Measurements from ENCODE around the gene COL6A3. TPM values are rescaled to one million over a fixed set of nuclear protein-coding genes. Genes with fewer than 3 reads are reported as not detected.
"Not testable (repeated sequence)": the region's sequence is repeated elsewhere in the genome, so short reads cannot be mapped to it uniquely, and the experiment has no call there.

Gene COL6A3
- total RNA-seq, 1 donor from 2014 or later, result 59.5 TPM

DNA sequence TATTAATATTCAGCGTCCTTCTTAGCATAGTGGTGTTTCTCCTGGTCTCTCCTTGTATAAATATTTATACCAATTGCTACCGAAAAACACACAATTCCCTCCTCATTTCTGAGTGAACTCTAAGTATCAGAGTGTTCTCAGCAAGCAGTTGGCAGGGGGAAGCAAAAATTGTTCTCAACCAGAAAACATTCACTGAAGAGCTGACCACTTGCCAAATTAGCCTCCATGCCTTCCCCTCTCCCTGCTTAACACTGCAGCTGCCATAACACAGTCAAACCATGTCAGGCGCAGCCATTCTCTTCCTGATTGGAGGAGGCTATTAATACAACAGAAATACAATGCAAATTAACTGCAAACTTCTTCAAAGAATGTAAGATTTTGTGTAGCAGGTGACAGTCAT lies 105.0 kb downstream of the COL6A3 start:
- intact Hi-C loops (cut with micrococcal nuclease), result no loop called here
- no peak for DNase-seq
- peak; percentile 78 for ATAC-seq

DNA sequence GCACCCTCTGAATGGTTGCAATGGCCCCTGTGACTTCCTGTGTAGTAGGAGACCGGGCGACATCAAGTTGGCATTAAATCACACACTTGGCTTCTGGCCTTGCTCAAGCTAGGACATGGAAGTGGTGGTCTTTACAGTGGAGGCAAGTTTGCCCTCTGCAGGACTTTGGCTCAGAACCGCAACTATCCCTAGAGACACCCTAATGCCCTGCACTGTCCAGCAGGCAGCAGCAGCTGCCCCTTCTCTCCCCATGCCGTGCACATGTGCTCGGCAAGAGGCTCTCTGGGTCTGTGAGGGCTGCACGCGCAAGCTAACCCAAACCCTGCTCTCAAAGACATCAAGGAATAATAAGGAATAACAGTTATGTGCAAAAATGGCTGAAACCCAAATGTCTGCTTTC lies 106.5 kb downstream of the COL6A3 start:
- intact Hi-C loops (cut with micrococcal nuclease), result no loop called here
- DNase-seq, result no peak
- peak; percentile 12 for ATAC-seq

DNA sequence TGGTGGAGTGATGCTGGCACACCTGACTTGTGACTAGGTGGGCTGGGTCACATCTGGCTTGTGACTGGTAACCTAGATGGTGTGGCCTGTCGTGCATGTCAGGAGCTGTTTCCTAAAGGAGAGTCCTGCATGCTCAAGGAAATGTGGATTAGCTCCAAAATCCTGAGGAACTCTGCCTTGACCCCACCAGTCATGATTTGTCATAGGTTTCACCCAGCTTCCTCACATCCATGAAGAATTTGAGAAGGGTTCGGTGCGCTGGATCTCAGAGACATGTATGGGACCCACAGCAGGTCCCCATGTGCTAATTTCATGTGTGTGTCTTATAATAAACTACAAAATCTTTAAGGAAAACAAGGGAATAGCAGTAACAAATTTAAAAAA lies 107.2 kb downstream of the COL6A3 start:
- ATAC-seq, result no peak

DNA sequence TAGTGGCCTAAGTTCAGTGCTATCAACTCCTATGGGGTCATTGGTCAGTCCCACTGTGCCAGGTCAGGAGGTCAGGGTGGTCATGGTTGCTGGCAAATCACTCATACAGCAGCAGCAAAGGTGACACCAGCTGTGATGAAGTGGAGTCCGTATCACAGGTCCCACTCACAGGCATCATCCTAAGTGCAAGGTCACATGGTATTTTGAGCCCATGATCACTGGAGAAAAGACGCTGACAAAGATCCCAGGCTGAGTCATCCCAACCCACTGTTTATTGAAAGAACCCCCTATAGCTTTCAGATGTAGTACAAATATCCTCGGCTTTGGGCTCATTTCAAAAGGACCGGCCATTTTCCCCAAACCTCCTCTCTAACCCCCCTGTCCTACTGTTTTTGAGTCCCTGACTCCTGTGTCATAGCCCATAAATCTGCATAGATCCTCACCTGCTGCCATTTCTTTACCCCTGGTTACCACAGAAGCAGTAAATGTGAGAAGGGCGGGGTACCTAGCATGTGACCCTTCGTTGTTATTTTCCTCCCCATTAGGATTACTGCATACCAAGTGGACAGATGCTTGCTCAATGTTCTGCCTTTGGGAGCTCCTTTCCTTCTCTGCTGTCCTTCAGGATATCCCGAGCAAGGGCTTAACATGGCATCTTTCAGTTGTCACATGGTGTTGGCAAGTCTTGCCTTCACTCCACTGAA lies 107.7 kb downstream of the COL6A3 start:
- ATAC-seq, result no peak
- intact Hi-C loops (cut with micrococcal nuclease), result no loop called here

More for the DNA sequence above, 107.2 kb downstream of the COL6A3 start:
- intact Hi-C loops (cut with micrococcal nuclease), result no loop called here
- DNase-seq, result no peak

DNA sequence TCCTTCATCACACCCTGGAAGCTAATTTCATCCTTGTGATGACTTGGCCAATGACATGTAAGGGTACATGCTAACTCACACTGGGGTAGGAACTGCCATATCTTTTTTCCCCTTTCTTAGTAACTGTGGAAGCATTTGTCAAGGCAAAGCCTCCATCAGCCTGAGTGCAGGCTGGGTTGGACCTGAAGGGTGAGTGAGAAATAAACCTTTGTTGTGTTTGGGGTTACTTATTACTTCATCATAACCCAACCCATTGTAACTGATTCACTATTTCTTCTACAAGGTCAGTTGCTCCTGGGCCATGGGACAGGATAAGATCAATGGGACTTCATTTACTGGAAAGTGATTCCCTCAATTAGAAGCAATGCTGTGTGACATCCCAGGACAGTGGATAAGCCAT lies 108.4 kb downstream of the COL6A3 start:
- ATAC-seq (no peak), DNase-seq (no peak)
- intact Hi-C loops (cut with micrococcal nuclease), result no loop called here

More for the DNA sequence above, 107.7 kb downstream of the COL6A3 start:
- no peak for DNase-seq

DNA sequence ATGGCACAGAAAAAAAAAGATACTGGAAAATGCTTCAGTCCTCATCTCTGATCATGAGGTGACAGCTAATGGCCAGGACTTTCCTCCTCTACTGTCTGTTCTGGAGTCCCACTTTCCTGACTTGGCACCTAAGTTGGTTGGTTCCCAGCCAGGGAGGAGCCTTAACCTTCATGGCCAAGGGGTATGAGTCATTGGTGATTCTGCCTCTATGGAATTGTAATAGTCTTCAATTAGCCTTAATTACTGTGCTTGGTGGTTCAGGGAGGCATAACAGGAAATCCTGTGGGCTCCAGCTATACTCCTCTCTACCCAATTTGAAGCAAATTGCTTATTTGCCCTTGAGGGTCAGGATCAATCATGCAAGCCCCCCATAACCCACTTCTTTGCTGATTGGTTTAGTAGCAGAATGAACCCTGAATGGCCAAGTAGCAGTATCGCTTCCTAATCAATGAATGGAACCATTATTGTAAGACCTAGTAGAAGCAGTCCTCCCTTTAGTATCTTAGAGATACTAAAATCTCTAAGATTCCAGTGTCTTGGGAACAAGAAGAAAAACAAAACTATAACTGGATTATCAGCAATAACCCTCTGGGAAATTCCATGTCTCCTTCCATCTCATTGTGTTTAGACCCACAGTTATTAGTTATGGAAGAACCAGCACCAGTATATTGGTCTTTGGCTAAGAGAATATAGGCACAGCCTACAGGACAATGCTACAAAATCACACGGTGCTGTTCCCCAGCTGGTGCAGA lies 109.0 kb downstream of the COL6A3 start:
- ATAC-seq (no peak), DNase-seq (no peak)
- intact Hi-C loops (cut with micrococcal nuclease), result no loop called here

DNA sequence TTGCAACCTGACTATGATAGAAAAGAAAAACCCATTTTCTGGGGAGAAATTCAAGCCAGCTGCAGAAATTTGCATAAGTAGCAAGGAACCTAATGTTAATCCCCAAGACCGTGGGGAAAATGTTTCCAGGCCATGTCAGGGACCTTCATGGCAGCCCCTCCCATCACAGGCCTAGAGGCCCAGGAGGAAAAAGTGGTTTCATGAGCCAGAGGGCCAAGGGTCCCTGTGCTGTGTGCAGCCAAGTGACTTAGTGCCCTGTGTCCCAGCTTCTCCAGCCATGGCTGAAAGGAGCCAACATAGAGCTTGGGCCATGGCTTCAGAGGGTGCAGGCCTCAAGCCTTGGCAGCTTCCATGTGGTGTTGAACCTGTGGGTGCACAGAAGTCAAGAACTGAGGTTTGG lies 110.7 kb downstream of the COL6A3 start:
- DNase-seq; intact Hi-C loops (cut with micrococcal nuclease); ATAC-seq: not testable (repeated sequence)

DNA sequence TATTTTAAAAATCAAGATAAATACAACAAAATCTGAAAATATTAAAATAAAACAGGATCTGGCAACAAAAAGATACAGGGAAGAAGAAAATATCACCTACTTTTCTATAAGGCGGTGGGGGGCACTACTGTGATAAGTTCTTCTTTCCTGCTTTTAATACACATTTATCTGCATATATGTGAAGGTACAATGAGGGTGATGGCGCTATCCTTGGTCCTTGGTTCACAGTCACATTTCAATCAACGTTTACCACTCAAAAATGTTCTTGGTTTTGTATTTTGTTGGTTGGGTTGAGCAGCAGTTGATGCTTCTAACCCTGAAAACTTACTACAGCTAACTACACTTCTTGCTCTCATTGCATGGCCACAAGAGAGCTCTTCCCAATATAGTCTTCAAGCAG lies 112.4 kb downstream of the COL6A3 start:
- DNase-seq, result no peak
- ATAC-seq, result no peak
- intact Hi-C loops (cut with micrococcal nuclease), result no loop called here

DNA sequence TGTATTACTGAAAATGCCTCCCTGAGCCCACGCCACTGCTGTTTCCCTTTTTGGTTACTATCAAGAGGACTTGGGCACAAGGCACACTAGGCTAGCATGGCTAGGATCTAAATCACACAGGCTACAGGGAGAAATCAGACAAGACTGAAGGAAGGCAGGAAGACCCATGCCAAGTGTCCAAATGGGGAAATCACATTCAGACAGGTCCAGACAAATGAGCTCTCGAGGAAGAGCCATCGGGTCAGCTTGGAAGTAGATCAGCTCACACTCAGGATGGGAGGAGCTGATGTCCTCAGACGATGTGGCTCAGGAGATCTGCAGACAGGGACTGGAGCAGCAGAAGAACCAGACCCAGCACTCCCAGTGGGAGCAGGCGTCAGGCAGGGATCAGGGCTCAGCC lies 113.2 kb downstream of the COL6A3 start:
- ATAC-seq (no peak), DNase-seq (no peak)
- intact Hi-C loops (cut with micrococcal nuclease), result no loop called here

DNA sequence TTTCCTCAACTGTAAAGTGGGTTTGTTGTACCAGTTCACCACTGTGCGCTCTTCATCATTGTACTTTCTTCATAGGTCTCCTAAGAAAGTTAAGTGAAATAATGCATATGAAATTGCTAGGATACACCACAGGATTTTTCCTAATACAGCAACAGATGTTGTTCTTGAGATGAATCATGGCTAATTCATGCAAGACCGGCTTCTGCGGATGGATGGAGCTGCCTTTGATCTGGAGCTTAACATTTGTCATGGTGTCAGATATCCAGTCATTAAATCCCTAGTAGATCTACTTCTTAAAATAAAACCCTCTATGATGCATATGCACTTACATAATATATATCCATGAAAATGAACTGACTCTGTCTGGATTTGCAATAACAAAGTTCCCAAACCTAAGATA lies 114.1 kb downstream of the COL6A3 start:
- DNase-seq (no peak), ATAC-seq (peak; percentile 7)
- intact Hi-C loops (cut with micrococcal nuclease), result no loop called here

DNA sequence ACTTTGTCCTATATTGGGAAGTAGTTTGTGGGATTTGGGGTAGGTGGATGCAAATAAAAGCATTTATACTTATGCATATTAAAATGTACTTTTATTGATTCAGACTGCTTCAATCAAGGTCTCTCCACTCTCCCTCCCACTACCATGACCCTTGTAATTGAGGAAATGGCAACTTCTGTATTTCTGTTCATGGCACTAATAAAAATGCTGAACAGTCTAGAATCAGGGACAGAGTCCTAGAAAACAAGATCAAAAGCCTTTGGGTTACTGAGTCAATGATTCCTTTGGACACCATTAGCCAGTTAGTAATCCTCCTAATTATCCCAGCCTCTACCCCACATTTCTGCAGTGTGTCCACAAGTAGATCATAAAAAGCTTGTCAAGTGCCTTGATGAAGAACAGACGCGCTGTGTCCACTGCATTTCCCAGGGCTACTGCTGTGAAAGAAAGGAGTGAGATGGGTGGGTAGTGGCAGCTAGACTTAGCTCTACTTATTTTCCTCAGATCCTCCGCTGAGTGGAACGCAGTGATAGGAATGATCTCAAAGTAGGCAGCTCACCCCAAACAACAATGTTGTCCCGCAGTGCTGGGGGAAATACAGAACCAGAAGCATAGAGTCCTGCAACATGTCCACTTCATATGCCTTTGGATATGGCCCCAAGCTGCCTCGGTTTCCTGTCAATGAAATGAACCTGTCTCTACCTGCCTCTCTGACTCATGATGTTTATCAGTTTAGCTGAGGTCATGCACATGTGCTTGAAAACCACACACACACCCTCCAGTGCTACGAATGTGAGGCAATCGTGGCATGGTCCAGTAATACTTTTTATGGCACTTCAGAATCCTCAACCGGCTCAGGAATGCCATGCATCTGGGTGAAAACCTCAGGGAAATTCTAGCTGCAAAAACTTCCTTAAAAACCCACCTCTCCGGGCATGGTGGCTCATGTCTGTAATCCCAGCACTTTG lies 115.5 kb downstream of the COL6A3 start:
- intact Hi-C loops (cut with micrococcal nuclease), result no loop called here
- DNase-seq (no peak), ATAC-seq (peak; percentile 25)

DNA sequence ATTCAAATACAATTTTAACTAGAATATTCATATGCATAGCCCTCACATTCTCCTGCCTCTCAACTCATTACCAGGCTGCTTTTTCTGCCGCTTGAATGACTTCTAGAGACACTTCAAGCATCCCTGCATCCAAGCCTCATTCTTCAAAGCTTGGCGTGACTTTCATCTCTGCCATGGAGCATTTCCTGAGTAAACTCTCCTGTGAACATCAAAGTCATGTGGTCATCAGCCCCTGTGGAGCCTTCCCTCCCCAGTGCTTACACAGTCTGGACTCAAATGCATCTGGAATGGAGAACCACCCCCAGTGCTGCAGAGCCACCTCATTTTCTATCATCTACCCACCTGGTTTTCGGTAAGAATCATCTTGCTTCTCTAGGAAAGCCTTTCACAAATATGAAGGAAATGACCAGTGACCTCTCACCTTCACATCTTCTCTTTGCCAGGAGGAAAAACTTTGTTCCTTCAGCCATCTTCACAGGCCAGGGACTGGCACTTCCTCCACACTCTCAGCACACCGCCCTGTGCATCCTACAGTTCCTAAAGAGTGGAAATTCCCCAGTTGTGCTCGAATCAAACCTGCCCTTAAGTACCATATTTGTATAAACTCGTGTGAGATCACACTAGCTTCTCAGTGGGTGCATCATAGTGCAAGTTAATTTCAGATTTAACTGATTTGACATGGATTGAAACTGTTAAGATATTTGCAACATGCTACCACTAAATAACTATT lies 116.4 kb downstream of the COL6A3 start:
- ATAC-seq, result no peak
- intact Hi-C loops (cut with micrococcal nuclease), result no loop called here
- DNase-seq, result no peak

DNA sequence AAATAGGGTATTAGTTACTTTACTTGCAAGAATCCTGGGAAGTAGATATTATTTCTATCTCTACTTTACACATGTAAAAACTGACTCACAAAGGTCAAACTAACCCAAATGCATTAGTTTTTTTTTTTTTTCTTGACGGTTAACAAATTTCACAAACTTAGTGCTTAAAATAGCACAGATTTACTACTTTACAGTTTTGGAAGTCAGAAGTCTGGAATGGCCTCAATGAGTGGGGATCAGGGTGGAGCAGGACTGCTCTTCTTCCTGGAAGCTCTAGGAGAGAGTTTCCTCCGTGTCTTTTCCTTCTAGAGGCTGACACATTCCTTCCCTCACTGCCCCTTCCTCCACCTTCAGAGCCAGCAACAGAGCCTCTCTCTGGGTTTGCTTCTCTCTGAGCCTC lies 117.2 kb downstream of the COL6A3 start:
- no peak for ATAC-seq
- intact Hi-C loops (cut with micrococcal nuclease), result no loop called here
- DNase-seq, result no peak

DNA sequence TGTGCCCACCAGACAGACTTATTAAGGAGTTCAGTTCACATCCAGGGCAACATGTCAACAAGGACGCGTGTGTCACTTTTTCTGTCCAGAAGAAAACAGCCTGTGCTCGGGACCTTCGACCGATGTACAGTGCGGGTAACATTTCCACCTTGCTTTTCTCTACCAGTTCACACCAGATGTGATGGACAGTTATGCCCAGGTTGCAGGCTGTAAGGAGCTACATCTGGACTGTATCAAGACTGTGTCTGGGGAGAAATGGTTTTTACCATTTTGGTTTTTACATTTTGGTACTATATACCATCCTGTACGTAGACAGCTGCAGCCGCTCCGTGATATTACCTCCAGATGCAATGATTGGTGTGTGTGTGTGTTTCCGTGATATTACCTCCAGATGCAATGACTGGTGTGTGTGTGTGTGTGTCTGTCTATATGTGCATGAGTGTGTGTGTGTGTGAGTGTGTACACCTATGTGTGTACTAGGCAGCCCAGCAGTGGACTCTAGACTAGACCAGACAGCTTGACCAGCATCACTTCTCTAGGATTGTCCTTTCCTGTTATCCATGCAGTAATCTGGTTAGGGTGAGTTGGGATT lies 118.0 kb downstream of the COL6A3 start:
- DNase-seq (no peak), ATAC-seq (no peak)
- intact Hi-C loops (cut with micrococcal nuclease), result no loop called here

DNA sequence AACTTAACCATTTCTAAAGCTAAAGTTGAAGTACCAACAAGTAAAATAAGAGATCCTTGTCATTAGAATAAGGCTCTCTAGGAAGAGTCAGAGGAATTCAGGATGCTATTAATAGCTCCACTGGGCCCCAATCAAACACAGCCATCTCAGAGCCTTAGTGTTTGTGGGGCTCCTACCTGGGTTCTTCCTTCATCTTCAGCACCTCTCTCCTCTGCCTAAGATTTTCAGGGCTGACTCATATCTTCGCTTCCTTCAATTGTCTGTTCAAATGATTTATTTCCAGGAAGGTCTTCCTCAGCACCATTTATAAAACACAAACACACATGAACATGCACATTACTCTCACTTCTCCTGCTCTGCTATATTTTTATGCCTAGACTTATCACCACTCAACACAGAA lies 119.5 kb downstream of the COL6A3 start:
- intact Hi-C loops (cut with micrococcal nuclease), result no loop called here
- ATAC-seq (no peak), DNase-seq (no peak)

DNA sequence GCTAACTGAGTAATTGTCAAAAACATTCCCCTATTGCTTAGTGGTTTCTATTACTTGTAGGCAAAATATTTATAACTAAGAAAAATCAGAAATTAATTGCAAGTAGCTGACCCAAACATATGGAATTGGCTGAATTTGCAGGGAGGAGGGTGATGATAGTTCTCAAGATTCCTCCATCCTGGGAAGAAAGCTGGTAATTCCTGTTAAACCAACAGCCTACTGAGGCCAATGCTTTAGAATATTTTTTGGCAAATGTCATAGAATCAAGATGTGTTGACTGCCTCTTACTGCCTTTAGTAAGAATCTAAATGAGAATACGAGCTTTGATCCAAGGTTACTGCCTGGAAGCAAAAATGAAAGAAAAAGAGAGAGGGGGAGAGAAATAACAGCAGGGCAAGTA lies 120.0 kb downstream of the COL6A3 start:
- ATAC-seq, result no peak
- intact Hi-C loops (cut with micrococcal nuclease), result no loop called here
- no peak for DNase-seq

DNA sequence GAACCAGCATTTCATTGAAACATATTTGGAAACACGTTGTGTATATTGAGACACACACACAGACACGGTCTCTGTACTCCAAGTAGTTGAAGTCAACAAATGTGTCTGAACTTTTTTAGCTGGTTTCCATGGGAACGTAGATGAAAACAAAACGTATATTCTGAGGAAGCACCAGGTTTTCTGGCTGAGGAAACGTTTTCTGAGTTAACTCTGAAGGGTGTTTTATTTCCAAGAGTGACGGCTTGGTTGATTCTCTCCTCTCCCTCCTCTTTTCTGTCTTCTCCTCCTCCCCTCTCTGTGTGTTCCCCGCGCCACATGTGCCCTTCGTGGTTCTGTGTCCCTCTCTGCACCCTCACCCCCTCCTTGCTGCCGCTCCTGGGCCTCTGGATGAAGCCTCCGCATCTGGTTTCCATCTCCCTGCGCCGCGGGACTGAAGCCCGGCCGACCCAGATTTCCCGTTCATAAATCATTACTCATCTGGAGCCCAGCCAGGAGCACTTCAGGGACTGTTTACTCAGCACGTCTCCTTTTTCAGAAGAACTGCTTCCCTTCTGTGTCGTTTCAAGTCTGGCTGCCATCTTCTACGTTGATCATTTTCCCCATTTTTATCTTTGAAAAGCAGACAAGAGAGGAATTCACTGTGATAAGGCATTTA lies 122.7 kb downstream of the COL6A3 start:
- intact Hi-C loops (cut with micrococcal nuclease), result no loop called here
- peak; percentile 95 for DNase-seq
- peak; percentile 97 for ATAC-seq

DNA sequence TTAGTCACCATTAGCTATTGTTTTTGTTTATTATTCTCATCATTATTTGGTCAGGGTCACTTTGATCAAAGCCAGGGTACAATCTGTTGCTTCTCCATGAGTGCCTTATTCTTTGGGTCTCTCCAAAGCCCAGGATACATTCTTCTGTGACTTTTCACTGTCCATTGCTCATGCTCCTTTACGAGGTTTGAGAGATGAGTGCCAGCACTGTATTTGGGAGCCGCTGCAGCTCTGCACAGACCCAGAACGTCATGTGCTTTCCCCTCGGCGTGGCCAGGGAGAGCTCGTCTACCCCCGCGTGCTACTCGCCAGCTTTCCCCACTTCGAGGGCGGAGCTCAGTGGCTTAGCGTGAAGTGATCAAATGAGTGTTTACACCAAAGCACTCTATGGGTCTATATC lies 123.7 kb downstream of the COL6A3 start:
- peak; percentile 91 for DNase-seq
- peak; percentile 93 for ATAC-seq
- intact Hi-C loops (cut with micrococcal nuclease), result no loop called here
